ENCODE data around the gene WFDC5.

WFDC5 gene

DNA sequence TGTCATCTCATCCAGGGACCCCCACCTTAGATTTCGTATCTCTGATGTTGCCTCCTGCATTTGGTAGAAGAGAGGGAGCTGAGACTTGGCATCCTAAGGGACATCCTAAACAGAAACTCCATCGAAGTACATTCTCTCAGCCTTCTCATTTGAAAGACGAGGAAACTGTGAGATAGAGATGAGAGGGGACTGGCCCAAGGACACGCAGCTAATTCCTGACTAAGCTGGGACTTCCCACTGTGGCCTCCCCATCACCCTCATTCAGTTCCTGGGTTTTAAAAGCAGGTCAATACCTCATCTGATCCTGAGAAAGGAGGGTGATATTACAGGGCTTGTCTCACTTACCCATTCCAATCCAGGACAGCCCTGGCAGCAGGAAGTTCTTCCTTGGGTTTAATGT lies 855 bp upstream of the WFDC5 start:
- DNase-seq (ENCODE audit: low spot score) (no peak), FAIRE-seq (no peak)

- DNase-seq (ENCODE audit: low spot score) = no peak
- FAIRE-seq = no peak
These were observed 406 bp upstream of the WFDC5 start for GRCh38 chr20:45115386-45115774.

DNA sequence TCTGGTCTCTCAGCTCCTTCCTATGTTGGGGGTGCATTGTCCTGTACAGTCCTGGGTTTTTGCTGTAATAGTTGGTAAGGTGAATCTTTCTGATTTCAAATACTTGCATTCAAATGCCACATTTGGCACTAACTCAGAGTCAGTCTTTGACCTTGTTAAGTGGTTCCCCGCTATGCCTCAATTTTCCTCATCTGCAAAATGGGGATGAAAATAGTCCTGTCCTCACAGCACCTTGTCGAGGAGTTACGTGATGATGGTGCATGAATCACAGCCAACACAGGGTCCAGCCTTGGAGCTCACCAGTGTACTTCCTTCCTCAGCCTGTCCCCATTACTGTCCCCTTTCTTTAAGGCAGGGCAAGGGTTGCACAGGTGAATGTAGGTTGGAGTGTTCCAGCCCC lies 1.1 kb downstream of the WFDC5 start:
- FAIRE-seq (no peak), DNase-seq (ENCODE audit: low spot score) (no peak)

- DNase-seq (ENCODE audit: low spot score) (no peak), FAIRE-seq (no peak)
These were observed 2.2 kb downstream of the WFDC5 start for GRCh38 chr20:45112754-45113153.

DNA sequence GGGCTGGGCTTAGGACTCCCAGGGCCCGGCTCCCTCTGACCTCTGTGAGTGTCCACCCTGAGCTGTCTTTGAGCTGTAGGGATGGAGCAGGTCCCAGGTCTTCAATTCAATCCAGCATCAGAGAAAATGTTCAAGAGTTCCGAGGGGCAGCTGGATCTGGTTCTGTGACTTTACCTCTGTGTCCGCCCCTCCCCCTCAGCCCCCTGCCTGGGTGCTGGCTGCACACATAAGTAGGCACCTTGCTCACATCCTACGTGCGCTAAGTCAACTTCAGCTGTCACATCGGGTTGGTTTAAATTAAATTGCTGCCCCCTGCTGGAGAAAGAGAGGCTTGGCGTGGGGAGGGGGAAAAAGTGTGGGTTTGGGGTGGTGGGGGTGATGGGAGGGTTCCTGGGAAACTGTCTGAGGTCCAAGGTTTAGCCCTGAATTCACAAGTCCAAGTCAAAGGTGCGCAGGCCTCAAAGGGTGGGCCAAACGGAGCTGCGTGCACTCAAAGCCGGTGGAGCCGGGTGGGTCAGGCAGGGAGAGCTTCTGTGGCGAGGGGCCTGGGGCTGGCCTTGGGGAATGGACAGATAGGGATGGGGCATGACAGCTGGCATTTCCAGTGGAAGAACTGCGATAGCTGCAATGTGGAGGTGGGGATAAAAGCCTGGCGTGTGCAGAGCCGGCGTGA lies 3.0 kb downstream of the WFDC5 start:
- FAIRE-seq = no peak
- no peak for DNase-seq (ENCODE audit: low spot score)

DNA sequence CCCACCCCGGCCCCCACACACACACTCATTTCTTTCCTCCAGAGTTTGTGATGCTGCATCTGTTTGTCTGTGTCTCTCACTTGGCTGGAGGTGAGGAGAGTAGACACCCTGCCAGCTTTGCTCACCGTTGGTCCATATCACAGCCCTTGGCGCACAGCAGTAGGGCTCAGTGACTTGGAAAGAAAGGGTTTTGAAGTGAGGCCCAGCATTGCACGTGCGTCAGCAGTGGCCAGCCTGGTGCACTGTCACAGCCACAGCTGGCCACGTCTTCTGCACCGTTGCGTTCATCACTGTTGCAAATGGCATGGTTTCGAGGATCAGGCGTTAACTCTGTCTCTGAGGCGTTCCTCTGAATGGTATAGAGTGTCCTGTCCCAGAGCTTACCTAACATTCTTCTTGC lies 3.7 kb downstream of the WFDC5 start:
- DNase-seq (ENCODE audit: low spot score) (no peak), FAIRE-seq (no peak)

GRCh38 chr20:45110301-45110700 lies 4.7 kb downstream of the WFDC5 start:
- DNase-seq (ENCODE audit: low spot score) = no peak
- no peak for FAIRE-seq

DNA sequence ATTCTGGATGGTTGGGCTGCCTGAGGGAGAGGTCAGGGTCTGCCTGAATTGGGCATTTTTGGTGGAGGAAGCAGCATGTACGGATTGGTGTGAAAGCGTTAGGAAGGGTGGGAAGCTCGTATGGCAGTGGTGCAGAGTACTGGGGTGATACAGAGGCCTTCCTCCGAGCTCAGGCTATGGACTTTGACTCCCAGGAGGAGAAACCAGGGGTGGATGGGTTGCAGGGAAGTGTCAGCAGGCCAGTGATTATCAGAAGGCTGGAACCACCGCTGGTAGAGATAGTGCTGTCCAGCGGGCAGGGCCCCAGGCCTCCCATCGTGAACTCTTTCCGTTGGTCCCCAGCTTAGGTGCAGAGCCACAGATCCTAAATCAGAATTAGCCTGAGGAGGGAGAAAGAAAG lies 5.3 kb downstream of the WFDC5 start:
- DNase-seq (ENCODE audit: low spot score) (no peak), FAIRE-seq (no peak)

DNA sequence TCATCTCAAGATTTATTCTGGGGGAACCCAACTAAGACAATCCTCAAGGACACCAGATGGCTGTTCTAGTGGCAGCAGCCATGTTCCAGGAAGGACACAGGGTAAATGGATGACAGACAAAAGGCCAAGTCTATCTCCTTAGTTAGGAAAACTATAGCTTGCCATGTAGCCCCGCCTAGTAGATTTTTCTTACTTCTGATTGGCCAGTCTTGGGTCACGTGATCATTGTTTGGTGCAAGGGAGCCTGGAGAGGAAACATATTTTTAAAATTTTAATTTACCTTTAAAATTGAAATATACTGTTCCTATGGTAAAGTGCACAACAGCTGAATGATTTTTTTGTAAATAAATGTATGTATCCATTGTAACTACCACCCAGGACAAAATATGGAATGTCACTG lies 9.7 kb downstream of the WFDC5 start:
- FAIRE-seq = no peak
- DNase-seq (ENCODE audit: low spot score) = peak; percentile 33

- FAIRE-seq (peak; percentile 95), DNase-seq (ENCODE audit: low spot score) (peak; percentile 97)
These were observed 10.2 kb downstream of the WFDC5 start for GRCh38 chr20:45104786-45105185.

DNA sequence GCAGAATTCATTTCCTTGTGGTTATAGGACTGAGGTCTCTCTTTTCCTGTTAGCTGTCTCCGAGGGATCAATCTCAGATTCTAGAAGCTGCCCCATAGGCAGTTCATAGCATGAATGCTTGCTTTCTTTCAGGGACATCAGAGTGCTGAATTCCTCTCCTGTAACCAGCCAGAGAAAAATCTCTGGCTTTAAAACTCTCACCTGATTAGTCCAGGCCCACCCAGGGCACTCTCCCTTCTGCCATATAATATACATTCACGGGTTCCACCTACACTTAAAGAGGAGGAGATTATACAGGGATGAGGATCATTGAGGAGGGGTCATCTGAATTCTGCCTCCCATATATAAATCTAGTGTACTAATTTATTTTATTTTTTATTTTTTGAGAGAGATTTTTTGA lies 11.9 kb downstream of the WFDC5 start:
- FAIRE-seq = no peak

GRCh38 chr20:45101333-45101850 lies 13.6 kb downstream of the WFDC5 start:
- DNase-seq (ENCODE audit: low spot score) = no peak
- FAIRE-seq = no peak

More for the DNA sequence above, 11.9 kb downstream of the WFDC5 start:
- no peak for DNase-seq (ENCODE audit: low spot score)

- no peak for DNase-seq (ENCODE audit: low spot score)
- no peak for FAIRE-seq
These were observed 14.3 kb downstream of the WFDC5 start, which contains the start of gene KCNS1 for GRCh38 chr20:45100563-45101245. TSS of gene KCNS1 (minus strand) at chr20:45101127. CDS start at chr20:45099236, 1,891 bp downstream.

DNA sequence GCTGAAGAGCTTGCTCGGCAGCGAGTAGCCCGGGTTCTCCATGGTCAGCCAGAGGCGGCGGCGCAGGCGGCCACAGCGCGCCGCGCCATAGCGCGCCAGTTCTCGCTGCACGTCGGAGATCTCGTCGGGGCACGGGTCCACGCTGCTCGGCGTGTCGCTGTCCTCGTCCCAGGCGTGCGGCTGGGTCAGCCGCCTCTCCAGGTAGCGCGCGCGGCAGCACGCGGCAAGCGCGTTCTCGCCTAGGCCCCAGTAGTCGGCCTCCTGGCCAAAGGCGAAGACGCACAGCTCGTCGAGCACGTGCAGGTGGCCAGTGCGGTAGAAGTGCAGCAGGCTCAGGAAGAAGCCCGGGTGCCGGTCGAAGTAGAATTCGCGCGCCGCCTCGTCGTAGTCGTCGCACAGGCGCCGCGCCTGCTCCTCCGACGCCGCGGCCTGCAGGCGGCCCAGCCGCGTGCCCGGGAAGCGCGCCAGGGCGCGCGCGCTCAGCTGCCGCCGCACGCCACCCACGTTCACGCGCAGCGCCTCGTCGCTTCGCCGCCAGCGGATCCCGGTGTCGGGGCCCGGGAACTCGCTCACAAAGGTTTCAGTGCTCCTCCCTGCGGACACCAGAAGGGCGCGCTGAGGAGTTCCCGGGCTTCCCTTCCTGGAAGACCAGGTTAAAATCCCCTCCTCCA lies 16.7 kb downstream of the WFDC5 start:
- DNase-seq (ENCODE audit: low spot score) (no peak), FAIRE-seq (no peak)

GRCh38 chr20:45097485-45098102 lies 17.4 kb downstream of the WFDC5 start:
- no peak for DNase-seq (ENCODE audit: low spot score)
- no peak for FAIRE-seq

- no peak for DNase-seq (ENCODE audit: low spot score)
- no peak for FAIRE-seq
These were observed 18.2 kb downstream of the WFDC5 start for GRCh38 chr20:45096781-45097180.

GRCh38 chr20:45095805-45096238 lies 19.2 kb downstream of the WFDC5 start:
- FAIRE-seq = no peak

DNA sequence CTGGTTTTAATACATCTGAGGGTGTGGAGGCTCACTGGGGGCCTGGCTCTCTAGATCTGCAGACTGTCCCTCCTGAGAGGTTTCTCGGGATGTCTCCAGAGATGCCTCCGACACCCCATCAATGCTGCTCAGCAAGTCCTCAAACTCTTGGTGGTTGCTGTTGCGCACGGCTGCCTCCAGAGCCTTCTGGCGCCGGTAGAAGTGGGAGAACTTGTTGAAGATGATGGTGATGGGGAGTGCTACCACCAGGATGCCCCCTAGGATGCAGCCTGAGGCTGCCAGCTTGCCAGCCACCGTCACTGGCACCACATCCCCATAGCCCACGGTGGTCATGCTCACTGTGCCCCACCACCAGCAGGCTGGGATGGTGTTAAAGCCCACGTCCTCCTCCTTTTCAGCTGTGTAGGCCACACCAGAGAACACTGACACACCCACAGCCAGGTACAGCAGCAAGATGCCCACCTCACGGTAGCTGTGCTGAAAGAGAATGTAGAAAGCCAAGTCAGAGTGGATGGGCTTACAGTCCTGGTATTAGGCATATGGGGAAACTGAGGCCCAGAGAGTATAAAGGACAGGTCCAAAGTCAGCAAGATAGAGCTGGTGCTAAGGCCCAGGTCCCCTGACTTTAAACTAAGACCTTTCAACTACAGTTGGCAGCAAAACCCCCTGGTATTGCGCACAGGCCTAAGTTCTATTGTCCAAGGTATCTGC lies 20.0 kb downstream of the WFDC5 start:
- DNase-seq (ENCODE audit: low spot score) (no peak), FAIRE-seq (no peak)

More at GRCh38 chr20:45095805-45096238, 19.2 kb downstream of the WFDC5 start:
- peak; percentile 42 for DNase-seq (ENCODE audit: low spot score)

DNA sequence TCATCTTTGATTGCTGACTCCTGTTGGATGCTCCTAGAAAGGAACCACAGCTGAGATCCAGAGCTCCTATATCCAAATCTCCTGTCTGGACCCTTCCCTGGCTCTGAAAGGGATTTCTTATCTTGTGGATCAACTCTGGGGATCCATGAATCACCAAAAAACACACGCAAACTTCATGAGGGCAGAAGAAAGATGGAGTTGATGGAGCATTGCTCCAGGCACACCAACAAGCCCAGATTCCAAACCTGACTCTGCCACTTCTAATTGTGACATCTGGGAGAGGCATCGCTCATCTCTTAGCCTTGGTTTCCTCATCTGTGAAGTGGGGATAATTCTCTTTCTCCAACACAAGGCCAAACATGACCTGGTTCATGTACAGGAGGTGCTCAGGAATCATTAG lies 20.8 kb downstream of the WFDC5 start:
- FAIRE-seq (no peak), DNase-seq (ENCODE audit: low spot score) (no peak)

DNA sequence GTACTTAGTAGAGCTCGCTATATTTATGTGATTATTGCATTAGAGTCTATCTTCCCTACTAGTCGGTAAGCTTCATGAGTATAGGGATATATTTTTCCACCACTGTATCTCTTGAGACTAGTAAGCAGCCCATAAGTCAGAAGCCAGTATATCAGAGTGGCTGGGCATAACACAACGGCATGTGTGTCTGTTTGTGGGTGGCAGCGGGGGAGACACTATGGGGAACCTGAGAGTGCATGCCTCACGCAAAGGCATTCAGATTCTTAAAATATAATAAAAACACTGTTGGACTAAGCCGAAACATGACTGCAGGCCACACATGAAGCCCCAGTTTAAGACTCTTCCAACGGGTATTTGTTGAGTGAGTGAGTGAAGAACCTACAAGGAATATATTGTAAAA lies 22.1 kb downstream of the WFDC5 start:
- FAIRE-seq (no peak), DNase-seq (ENCODE audit: low spot score) (no peak)

GRCh38 chr20:45091366-45091765 lies 23.6 kb downstream of the WFDC5 start:
- DNase-seq (ENCODE audit: low spot score) (no peak), FAIRE-seq (no peak)

Measured in RCC 7860 (cell line).